Epithelial cell of prostate (primary cell): Measurements from ENCODE around the gene ARID3C.

Experiments used
- DNase-seq: peaks from one replicate; pipeline ENCODE4 v3.0.0-alpha.2; 2011; ENCODE audit warnings: low read depth, low spot score
- H3K27ac ChIP-seq: fragments of 450-650 bp; 2 replicates; pipeline ENCODE4 v1.5.1; 2017; ENCODE audit warnings: mild to moderate bottlenecking

Gene ARID3C

GRCh38 chr9:34603610-34604231 lies 25.1 kb downstream of the ARID3C start:
- H3K27ac ChIP-seq = no peak overlapping the region
- DNase-seq = no peak

DNA sequence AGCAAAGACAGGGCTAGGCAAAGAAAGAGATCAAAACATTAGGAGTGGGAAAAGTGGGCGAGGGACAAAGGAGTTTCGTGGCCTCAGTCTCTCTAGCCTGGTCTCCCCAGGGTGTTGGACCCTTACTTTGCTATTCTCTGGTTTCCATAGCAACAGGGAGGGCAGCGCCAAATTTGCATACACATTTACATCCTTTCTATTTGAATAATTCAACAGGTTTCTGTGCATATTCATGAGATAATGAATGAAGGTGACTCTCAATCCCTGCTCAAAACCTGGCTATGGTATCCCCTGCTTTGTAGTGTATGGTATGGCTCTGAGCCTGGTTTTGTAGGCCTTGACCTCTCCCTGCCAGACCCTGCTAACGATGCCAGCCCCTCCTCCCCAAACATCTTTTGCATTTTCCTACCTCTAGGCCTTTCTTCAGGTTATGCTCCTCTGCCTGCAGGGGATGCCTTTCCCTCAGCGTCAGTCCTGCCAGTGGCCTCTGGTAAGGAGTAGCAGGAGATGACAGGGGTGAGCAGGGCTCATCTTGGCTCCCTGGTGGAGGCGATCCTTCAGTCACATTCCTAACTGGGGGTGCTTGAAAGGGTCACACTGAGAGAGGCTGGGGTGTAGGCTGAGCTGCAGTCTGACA lies 26.8 kb downstream of the ARID3C start:
- peak overlapping the region; percentile 58 for H3K27ac ChIP-seq
- DNase-seq = no peak

GRCh38 chr9:34600908-34601307 lies 28.0 kb downstream of the ARID3C start:
- DNase-seq = peak; percentile 85
- H3K27ac ChIP-seq = peak overlapping the region; percentile 58

DNA sequence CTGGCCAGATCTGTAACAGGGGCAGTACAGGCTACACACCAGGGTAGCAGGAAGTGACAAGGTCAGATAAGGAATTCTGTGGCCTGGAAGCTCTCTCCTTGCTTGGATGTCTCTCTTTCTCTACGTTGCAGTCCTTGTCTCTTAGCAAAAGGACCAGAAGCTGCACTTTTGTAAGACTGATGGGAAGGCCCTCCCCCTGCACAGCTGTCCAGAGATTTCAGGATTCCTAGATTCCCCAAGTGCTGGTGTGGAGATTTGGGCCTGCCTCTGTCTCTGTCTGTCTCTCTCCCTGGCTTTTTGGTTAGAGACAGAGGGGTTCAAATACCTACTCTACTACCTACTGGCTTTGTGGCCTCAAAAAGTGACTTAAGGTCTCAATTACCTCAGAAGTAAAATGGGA lies 29.3 kb downstream of the ARID3C start:
- no peak for DNase-seq
- no peak overlapping the region for H3K27ac ChIP-seq

DNA sequence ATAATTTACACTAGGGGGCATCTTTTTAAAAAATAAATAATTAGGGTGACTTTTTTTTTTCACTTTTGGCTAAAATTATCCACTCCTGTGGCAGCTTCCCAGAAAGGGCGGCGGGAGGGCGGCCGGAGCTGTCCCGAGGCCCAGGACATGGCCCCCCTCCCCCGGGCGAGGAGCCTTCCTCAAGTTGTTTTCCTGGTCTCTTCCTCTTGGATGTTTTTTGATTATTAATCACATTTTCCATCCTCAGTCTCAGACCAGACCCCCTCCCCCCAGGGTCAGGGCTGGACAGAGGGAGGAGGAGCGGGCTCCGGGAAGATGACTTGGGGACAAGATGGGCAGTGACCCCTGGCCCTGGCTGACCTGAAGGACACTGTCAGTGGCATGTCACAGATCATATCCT lies 34.7 kb downstream of the ARID3C start:
- H3K27ac ChIP-seq = no peak overlapping the region
- DNase-seq = no peak

DNA sequence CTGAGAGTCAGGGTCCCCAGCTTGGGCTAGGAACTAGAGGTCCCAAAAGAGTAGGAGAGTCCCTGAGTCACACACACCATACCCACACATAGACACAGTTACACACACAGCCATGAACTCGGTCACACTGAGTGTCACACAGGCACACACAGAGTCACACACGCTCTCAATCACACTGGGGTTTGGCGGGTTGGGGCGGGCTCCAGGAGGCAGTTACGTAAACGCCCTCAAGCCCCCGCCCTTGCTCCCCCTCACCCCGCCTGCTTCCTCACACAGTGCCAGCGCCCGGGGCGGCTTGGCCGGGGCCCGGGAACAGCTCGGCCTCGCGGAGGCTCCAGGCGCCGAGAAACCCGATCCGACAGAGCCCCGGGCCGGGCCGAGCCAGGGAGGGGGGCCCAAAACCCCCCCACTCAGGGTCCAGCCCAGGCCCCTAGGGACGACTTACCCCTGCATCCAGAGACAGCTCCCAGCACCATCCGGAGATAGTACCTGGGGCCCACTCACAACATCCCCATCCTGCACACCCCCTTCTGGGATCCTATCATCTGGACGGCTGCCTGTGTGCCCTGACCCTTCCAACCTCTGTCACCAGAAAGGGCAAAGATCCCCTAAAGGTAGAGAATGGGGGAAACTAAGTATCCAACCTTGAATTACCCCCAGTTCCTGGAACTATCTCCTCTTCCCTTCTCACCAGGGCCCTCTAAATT lies 35.8 kb downstream of the ARID3C start:
- no peak overlapping the region for H3K27ac ChIP-seq
- DNase-seq = no peak

DNA sequence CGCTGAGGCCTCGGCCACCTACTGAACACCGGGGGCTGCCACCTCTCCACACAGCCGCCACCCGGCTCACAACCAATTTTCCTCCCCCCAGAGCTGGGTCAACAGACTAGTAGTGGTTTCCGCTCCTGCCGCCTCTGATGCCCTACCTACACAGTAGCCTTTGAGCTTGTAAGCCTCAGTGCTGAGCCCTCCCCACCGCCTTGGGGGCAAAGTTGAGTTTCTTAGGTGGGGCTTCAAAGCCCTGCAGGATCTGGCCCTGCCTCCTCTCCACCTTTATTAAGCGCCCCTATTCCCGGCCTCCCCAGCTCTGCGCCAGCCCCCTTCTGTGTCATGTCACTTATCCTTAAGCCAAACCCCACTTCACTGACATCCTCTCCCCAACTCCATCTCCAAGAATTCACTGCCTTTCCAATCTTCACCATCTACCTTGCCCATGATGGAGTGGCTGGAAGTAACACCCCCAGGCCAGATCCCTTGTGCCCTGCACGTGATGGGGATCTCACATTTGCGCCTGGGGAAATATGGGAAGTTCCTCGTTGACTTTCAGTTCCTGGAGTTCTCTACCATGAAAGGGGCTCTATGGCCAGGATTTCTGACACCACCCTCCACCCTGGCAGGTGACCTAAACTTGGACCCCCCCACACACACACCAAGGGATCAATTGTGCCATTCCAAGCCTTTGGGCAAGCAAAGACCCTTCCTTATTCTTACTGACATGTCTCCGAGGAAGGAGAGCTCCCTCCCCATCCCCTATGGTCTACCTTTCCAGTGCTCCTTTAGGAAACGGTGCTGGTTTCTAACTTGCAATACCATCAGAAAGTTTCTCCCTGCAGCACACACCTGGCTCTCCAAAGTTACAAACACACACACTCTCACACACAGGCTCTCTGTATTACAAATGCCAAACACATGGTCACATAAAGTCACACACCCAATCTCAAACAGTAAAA lies 36.7 kb downstream of the ARID3C start:
- no peak for DNase-seq
- no peak overlapping the region for H3K27ac ChIP-seq

DNA sequence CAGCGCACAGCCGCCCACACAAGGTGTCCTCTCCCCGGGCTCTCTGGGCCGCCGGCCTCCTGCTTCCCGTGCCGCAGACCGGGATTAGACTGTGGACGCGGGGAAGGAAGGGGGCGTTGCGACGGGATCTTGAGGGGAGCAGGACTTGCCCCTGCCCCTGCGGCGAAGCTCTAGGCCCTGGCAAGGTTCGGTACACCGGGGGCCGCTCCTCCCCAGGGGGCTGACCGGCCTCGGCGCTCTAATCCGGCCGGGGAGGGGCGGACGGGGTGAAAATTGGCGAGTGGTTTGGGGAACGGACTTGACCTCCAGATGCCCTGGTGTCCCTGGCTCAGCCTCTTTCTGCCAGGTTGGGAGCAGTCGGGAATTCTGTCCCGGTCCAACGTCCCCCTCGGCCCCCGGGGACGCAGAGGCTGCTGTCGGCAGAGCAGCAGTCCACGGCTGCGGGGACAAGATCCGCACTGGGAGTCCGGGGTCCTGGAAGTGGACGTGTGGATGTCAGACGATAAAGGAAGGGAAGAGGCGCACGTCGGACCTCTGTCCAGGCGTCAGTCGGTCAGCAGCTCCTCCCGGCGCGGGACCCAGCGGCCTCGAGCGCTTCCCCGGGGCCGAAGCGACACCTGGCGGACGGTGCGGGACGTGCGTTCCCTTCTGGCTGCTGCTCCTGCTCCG lies 37.5 kb downstream of the ARID3C start:
- no peak for DNase-seq
- no peak overlapping the region for H3K27ac ChIP-seq

DNA sequence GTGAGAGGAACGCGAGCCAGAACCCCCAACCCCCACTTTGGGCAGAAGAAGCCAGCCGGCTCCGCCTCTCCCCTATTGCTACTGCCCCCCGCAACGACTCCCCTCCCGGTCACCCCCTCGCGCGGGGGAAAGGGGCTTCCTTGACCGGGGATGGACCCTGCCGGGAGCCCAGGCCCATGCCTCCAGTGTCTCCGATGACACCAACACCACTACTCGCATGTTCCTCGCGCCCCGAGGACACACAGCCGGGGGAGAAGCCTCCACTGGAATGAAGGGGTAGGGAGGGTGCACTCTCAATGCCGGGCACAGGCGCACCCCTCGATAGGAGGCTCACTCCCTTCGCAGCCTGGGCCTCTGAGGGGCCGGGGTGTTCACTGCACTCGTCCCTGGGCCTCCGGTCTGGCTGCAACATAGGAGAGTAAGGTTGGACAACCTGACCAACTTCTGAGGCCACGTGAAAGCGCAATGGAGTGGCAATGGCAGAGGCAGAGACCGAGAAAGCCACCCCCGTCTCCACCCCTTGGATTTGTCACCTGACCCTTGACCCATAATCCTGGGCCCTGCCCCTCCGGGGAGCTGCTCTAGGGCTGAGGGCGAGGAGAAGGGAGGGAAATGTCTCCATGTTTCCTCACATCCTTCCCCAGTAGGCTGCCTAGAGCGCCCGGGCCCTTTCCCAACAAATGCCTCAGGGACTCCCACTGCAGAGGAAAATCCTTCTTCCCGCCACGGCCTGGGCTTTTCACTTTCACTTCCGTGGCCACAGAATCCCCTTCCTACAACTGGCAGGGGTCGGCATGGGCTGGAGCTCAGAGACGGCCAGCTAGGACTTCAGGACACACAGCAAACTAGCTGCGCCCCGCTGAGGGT lies 38.3 kb downstream of the ARID3C start:
- H3K27ac ChIP-seq = no peak overlapping the region
- no peak for DNase-seq

DNA sequence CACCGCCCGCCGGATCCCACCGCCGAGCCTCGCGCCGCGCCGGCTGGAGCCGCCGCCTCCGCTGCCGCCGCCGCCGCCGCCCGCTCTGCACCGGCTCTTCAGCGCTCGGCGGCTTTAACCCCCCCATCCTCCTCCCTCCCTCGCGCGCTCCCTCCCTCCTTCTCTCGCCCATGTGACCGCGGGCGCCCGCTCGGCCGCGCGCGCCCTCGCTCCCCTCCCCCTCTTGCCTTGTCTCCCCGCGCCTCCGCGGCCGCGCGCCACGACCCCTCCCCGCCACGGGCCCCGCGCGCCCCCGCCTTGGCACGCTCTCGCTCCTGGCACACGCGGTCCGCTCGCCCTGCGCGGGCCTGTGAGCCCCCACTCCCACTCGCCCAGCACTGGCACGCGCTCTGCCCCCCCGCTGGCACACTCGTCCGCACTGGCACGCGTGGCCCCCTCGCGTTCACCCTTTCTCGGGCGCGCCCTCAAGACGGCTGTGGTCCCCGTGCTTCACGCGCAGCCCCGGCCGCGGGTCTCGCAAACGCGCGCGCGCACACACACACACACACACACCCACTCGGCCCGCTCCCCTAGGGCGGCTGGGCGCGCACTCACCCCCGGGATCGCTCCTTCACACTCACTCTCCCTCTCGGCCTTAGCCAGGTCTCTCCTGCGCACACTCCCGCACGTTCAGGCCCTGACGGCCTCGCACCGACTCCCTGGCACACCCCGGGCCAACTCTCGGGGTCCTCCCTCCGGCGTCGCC lies 39.1 kb downstream of the ARID3C start, which contains the start of gene CNTFR:
CNTFR (minus strand) TSS at position 89 of the 745 bp plus-strand sequence. CDS start 20,743 bp downstream, outside the sequence.
- H3K27ac ChIP-seq = no peak within 1 kb of the TSS
- DNase-seq = no peak

DNA sequence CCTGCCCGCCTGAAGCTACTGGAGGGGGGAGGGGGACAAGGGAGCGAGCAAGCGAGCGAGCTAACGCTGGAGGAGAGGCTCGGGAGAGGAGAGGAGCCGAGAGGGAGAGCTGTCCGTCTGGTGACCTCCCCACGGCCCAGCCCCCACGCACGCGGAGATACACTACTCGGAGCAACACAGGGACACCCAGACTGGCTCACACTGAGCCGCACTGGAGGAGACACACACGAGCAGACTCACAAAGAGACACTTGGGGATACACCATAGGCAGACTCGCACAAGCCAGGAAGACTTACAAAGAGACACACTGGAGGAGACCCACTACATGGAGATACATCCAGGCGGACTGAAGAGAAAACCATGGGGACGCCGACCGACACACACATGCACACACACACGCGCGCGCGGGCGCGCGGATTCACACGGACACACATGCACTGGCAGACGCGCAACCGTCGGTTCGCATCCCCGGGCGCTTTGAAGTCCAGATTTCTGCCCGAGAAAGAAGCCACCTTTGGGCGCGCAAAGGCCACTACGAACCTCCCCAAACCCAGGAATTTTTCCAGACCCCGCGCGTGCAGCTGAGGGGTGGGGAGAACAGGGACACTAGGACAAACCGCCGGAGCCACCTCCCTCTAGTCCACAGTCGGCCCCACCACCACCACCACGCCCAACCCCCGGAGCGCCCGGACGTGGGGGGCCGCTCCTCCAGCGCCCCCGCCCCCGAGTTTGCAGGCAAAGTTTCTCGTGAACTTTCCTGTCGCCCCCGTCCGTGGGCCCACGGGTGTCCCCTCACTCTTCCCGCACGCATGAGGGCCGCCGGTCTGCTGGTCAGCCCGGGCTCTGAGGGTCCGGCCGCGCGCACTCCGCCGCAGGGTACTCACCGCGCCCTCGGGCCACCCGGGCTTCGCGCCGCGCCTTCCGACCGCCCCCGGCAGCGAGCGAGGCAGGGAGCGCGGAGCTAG lies 39.9 kb downstream of the ARID3C start:
- no peak overlapping the region for H3K27ac ChIP-seq
- no peak for DNase-seq

DNA sequence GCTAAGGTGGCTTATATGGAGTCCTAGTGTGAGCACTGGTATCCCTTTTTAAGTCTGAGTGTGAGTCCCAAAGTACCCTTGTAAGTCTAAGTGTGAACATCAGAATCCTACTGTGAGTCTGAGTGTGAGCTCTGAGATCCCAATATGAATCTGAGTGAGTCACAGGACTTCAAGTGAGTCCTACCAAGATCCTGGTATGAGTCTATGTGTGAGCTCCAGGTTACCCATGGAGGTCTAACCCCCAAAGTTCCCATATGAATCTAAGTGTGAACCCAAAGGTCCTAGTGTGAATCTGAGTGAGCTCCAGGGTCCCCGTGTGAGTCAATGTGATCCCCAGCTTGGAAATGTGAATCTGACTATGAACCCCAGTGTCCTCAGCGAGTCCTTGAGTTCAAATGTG lies 41.6 kb downstream of the ARID3C start:
- H3K27ac ChIP-seq = no peak overlapping the region
- DNase-seq = no peak

- no peak for DNase-seq
- no peak overlapping the region for H3K27ac ChIP-seq
Observed at GRCh38 chr9:34585946-34586669, 42.8 kb downstream of the ARID3C start.

DNA sequence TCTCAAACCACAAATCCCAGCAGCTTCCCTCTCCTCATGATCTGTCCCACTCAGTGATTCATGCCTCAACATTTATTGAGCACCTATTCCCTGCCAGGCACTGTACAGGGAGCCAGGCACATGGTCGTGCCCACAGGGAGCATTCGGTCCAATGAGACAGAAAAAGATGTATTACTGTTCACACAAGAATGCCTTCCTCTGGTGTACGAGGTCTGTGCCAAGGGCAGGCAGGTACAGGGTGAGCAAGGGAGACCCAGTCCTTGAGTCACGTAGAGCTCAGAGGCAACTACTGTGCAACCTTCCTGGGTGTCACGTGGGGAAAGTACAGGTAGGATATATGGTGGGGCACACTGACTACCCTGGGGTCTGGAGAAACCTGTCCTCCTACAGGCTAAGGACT lies 43.9 kb downstream of the ARID3C start:
- no peak overlapping the region for H3K27ac ChIP-seq
- no peak for DNase-seq

GRCh38 chr9:34582787-34583186 lies 46.1 kb downstream of the ARID3C start:
- no peak for DNase-seq
- H3K27ac ChIP-seq = no peak overlapping the region

DNA sequence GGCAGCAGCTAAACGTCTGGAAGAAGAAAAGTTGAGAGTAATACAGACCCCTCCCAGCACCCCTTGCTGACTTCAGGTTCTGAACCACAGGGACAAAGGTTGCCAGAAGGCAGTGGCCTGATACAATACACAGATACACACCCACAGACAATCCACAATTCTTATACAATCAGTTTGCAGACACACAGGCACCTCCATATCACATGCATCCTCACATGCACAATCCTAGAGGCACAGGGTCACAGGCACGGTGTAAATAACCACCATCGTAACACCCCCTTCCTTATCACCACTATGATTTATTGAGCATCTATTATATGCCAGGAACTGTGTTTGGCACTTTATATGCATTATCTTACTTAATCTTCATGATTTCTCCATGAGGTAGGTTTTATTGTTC lies 47.5 kb downstream of the ARID3C start:
- DNase-seq = no peak
- H3K27ac ChIP-seq = no peak overlapping the region

DNA sequence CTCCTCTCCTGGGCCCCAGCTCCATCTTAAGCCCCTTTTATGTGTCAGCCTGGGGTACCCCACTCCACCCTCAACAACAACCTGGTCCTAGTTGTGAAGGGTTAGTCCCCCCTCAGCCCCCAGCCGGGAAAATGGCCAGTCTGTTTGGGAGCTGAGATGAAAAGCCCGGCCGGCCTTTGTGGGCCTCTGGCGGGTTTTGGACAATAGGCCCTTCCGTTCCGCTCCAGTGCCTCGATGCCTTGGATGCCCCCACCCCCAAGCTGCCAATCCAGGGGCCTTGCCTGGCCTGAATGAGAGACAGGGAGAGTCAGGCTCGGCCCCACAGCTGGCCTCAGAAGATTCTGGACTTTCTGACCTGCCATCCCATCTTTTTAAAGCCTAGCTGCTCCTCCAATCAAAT lies 48.5 kb downstream of the ARID3C start:
- DNase-seq = no peak
- no peak overlapping the region for H3K27ac ChIP-seq
